Measurements from ENCODE around the gene PGS1. TPM values are rescaled to one million over a fixed set of nuclear protein-coding genes. Genes with fewer than 3 reads are reported as not detected.

Gene PGS1
- total and polyA plus RNA-seq, 2 experiments from 2014 or later = 30.4 to 42.5 TPM

GRCh38 chr17:78449983-78450595 is 71.6 kb downstream of the PGS1 start:
- Histone ChIP-seq H3K4me3 (no peak overlapping the region), H3K4me1 (ENCODE audit: insufficient read depth) (no peaks in the 10 kb centered on the region), H4K20me1 (ENCODE audit: insufficient read depth, poor library complexity, severe bottlenecking) (no peaks in the 10 kb centered on the region), H3K27ac (no peak overlapping the region), H2AFZ (no peak overlapping the region), H3K27me3 (no peaks in the 10 kb centered on the region), H3K9me3 (ENCODE audit: low read depth) (no peaks in the 10 kb centered on the region), H3K36me3 (replicated peaks; ENCODE audit: insufficient read depth, low read depth) (no peaks in the 10 kb centered on the region), H3K79me2 (no peaks in the 10 kb centered on the region), H3K9me2 (replicated peaks; ENCODE audit: insufficient read depth) (no peaks in the 10 kb centered on the region), H3K4me2 (no peak overlapping the region)
- TF ChIP-seq EZH2phosphoT487 (IDR thresholded peaks at IDR 0.05; ENCODE audit: low read depth, severe bottlenecking, unreplicated experiment) = no peak
- no peak for TF ChIP-seq EZH2 (IDR thresholded peaks at IDR 0.05; ENCODE audit: borderline replicate concordance)
- TF ChIP-seq, protein P1, sequence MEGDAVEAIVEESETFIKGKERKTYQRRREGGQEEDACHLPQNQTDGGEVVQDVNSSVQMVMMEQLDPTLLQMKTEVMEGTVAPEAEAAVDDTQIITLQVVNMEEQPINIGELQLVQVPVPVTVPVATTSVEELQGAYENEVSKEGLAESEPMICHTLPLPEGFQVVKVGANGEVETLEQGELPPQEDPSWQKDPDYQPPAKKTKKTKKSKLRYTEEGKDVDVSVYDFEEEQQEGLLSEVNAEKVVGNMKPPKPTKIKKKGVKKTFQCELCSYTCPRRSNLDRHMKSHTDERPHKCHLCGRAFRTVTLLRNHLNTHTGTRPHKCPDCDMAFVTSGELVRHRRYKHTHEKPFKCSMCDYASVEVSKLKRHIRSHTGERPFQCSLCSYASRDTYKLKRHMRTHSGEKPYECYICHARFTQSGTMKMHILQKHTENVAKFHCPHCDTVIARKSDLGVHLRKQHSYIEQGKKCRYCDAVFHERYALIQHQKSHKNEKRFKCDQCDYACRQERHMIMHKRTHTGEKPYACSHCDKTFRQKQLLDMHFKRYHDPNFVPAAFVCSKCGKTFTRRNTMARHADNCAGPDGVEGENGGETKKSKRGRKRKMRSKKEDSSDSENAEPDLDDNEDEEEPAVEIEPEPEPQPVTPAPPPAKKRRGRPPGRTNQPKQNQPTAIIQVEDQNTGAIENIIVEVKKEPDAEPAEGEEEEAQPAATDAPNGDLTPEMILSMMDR (IDR thresholded peaks at IDR 0.05; ENCODE audit: poor library complexity) = no peak
- DNase-seq (ENCODE audit: low spot score) = no peak
- WGBS (ENCODE audit: low lambda C conversion rate, missing lambda C conversion rate) = 92% methylated on average over 14 of the region's 14 CpGs

DNA sequence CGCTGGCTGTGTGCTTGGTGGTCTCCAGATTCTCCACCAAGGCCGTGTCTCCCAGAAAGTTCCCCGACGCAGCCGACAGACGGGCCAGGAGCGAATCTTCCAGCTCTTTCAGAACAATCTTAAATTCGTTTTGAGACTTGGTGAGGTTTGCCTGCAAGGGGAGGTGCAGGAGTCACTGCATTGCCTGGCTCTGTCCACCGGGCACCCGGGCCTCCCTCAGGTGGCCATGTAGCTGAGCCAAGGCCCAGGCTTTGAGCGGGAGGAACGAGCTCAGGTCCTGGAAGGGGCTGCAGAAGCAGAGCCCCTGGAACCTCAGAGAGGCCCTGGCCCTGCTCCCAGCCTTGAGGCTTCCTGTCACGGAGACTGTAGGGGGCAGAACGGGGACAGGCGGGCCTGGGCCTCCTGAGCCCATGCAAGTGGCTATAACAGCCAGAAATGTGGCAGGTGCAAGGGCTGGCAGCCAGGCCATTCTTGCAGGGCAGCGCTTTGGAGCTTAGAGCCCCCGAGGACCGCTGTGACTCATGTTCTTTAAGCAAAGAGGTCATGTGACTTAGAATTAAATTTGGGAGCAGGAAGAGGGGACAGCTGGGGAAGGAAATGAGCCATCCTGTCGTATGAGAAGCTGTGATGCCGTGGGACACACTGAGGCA is 72.4 kb downstream of the PGS1 start:
- no peaks in the 10 kb centered on the region for H3K36me3 ChIP-seq (replicated peaks; ENCODE audit: insufficient read depth, low read depth)
- no peak overlapping the region for H3K27ac ChIP-seq
- H3K9me2 ChIP-seq (replicated peaks; ENCODE audit: insufficient read depth) = no peaks in the 10 kb centered on the region
- no peaks in the 10 kb centered on the region for H3K27me3 ChIP-seq
- WGBS (ENCODE audit: low lambda C conversion rate, missing lambda C conversion rate) = 82% methylated on average over 20 of the region's 20 CpGs
- TF ChIP-seq, protein P1 (IDR thresholded peaks at IDR 0.05; ENCODE audit: poor library complexity) = no peak
- no peaks in the 10 kb centered on the region for H4K20me1 ChIP-seq (ENCODE audit: insufficient read depth, poor library complexity, severe bottlenecking)
- H3K79me2 ChIP-seq = no peaks in the 10 kb centered on the region
- no peaks in the 10 kb centered on the region for H3K4me1 ChIP-seq (ENCODE audit: insufficient read depth)
- H2AFZ ChIP-seq = no peak overlapping the region
- DNase-seq (ENCODE audit: low spot score) = no peak
- H3K4me3 ChIP-seq = no peak overlapping the region
- H3K9me3 ChIP-seq (ENCODE audit: low read depth) = no peaks in the 10 kb centered on the region
- no peak overlapping the region for H3K4me2 ChIP-seq

DNA sequence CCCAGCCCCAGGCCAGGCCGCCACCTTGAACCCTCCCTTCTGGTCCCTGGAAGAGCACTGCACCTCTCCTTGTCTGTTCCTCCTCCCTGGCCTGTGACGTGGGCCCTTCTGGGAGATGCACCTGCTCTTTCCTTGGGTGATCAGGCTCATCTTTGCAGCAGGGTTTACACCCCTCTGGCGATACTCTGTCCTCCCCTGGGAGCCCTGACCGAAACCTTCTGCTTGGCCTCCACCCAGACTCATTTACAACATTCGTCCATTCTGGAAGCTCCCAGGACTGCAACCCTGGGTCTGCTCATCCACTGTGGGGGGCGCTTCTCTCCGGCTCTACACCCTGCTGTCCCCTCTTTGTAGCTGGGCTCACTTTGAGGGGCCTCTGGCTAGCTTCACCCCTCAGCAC is 73.3 kb downstream of the PGS1 start:
- Histone ChIP-seq H3K36me3 (replicated peaks; ENCODE audit: insufficient read depth, low read depth) (no peaks in the 10 kb centered on the region), H3K27ac (no peak overlapping the region), H3K27me3 (no peaks in the 10 kb centered on the region), H3K4me2 (no peak overlapping the region), H3K4me1 (ENCODE audit: insufficient read depth) (no peaks in the 10 kb centered on the region), H2AFZ (no peak overlapping the region), H3K9me3 (ENCODE audit: low read depth) (no peaks in the 10 kb centered on the region), H4K20me1 (ENCODE audit: insufficient read depth, poor library complexity, severe bottlenecking) (no peaks in the 10 kb centered on the region), H3K9me2 (replicated peaks; ENCODE audit: insufficient read depth) (no peaks in the 10 kb centered on the region), H3K4me3 (no peak overlapping the region), H3K79me2 (no peaks in the 10 kb centered on the region)
- WGBS (ENCODE audit: low lambda C conversion rate, missing lambda C conversion rate) = 93% methylated on average over 7 of the region's 7 CpGs
- TF ChIP-seq EZH2phosphoT487 (IDR thresholded peaks at IDR 0.05; ENCODE audit: low read depth, severe bottlenecking, unreplicated experiment) = no peak
- TF ChIP-seq EZH2 (IDR thresholded peaks at IDR 0.05; ENCODE audit: borderline replicate concordance) = no peak
- no peak for DNase-seq (ENCODE audit: low spot score)

DNA sequence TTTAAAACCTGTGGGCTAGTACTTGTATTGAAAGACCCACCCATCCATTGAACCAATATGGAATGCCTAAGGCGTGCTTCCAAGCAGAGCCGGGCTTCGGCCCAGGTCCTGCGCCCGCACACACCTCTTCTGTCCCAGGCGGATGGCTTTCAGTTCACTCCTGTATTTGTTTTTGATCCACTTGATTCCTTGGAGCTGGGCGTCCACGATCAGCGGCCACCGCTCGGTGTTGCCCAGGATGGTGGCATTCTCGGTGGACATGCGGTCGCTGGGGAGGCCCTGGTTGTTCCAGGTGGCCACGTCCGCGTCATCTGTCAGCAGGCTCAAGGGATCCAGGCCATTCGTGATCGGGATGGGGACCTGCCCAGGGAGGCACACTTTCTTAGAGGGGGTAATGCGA is 75.9 kb downstream of the PGS1 start:
- H3K9me3 ChIP-seq (ENCODE audit: low read depth) = no peaks in the 10 kb centered on the region
- H3K4me1 ChIP-seq (ENCODE audit: insufficient read depth) = no peaks in the 10 kb centered on the region
- H4K20me1 ChIP-seq (ENCODE audit: insufficient read depth, poor library complexity, severe bottlenecking) = no peaks in the 10 kb centered on the region
- no peak overlapping the region for H3K27ac ChIP-seq
- no peaks in the 10 kb centered on the region for H3K79me2 ChIP-seq
- TF ChIP-seq EZH2 (IDR thresholded peaks at IDR 0.05; ENCODE audit: borderline replicate concordance) (no peak), EZH2phosphoT487 (IDR thresholded peaks at IDR 0.05; ENCODE audit: low read depth, severe bottlenecking, unreplicated experiment) (no peak)
- TF ChIP-seq, protein P1 (IDR thresholded peaks at IDR 0.05; ENCODE audit: poor library complexity) = no peak
- no peaks in the 10 kb centered on the region for H3K36me3 ChIP-seq (replicated peaks; ENCODE audit: insufficient read depth, low read depth)
- no peak overlapping the region for H2AFZ ChIP-seq
- no peaks in the 10 kb centered on the region for H3K9me2 ChIP-seq (replicated peaks; ENCODE audit: insufficient read depth)
- WGBS (ENCODE audit: low lambda C conversion rate, missing lambda C conversion rate) = 95% methylated on average over 20 of the region's 20 CpGs
- H3K4me3 ChIP-seq = no peak overlapping the region
- H3K27me3 ChIP-seq = no peaks in the 10 kb centered on the region
- no peak for DNase-seq (ENCODE audit: low spot score)
- H3K4me2 ChIP-seq = no peak overlapping the region
